AG04450 (cell line): ENCODE measurements around the gene SH3RF3. TPM values are rescaled to one million over a fixed set of nuclear protein-coding genes. Genes with fewer than 3 reads are reported as not detected.

Experiments
- CTCF ChIA-PET: fragments of 300-600, 350-600 bp; formaldehyde crosslinking; extraction: SDS; loops from one replicate; lab custom pipeline; 2022; ENCODE audit warnings: antibody characterized with exemption, inconsistent platforms; lab: Charles Lee
- POLR2A ChIA-PET: fragments of 350-600 bp; formaldehyde crosslinking; extraction: SDS; loops from one replicate; lab custom pipeline; 2021; ENCODE audit warnings: antibody characterized with exemption, inconsistent platforms; lab: Yijun Ruan, JAX
- DNase-seq: peaks from one replicate; pipeline ENCODE4 v3.0.0-alpha.2; 2011; ENCODE audit warnings: low read depth, low spot score
- H3K27ac ChIP-seq: one replicate; pipeline ENCODE4 v1.5.1; 2012; ENCODE audit warnings: low read depth, low read length, control low read depth
- H3K27me3 ChIP-seq: one replicate; pipeline ENCODE4 v1.6.0; 2012; ENCODE audit warnings: low read length; ENCODE audit not compliant: control insufficient read depth, insufficient read depth
- H3K4me3 ChIP-seq: 2 replicates; pipeline ENCODE4 v1.5.1; 2011; ENCODE audit warnings: mild to moderate bottlenecking, low read depth, low read length, control low read depth
- H3K9me3 ChIP-seq: 2 replicates; pipeline ENCODE4 v1.5.1; 2012; ENCODE audit warnings: low read length; ENCODE audit not compliant: control insufficient read depth, insufficient read depth
- CTCF ChIP-seq: IDR thresholded peaks from 2 replicates; pipeline ENCODE4 v1.5.1; 2011; ENCODE audit warnings: low read depth, low read length, control low read depth, inconsistent platforms
- polyA plus RNA-seq: library from polyadenylated mRNA; depleted of rRNA; stranded (reverse); fragments of >200 nt; gene quantifications from 2 replicates; pipeline ENCODE4 v1.2.3, GENCODE V29; 2011

SH3RF3 gene
- polyA plus RNA-seq, 1 experiment, result 5.7 TPM

GRCh38 chr2:109285244-109285651 lies 156.2 kb downstream of the SH3RF3 start:
- DNase-seq, result no peak
- H3K9me3 ChIP-seq, result no peaks in the 10 kb centered on the region
- H3K27ac ChIP-seq, result no peak overlapping the region
- no peak for TF ChIP-seq CTCF
- H3K27me3 ChIP-seq, result no peaks in the 10 kb centered on the region
- ChIA-PET POLR2A (no interaction called here), CTCF (no interaction called here)
- H3K4me3 ChIP-seq, result no peak overlapping the region

GRCh38 chr2:109287413-109287812 lies 158.4 kb downstream of the SH3RF3 start:
- DNase-seq, result no peak
- ChIA-PET POLR2A (no interaction called here), CTCF (no interaction called here)
- Histone ChIP-seq H3K27me3 (no peaks in the 10 kb centered on the region), H3K27ac (no peak overlapping the region), H3K9me3 (no peaks in the 10 kb centered on the region), H3K4me3 (no peak overlapping the region)
- TF ChIP-seq CTCF, result no peak

- CTCF ChIA-PET, result no interaction called here
- no peak for TF ChIP-seq CTCF
- DNase-seq, result no peak
- POLR2A ChIA-PET, result no interaction called here
- H3K9me3 ChIP-seq, result no peaks in the 10 kb centered on the region; the same call in 1 of the 2 replicates
- no peak overlapping the region for H3K27ac ChIP-seq
- H3K4me3 ChIP-seq, result no peak overlapping the region
- H3K27me3 ChIP-seq, result no peaks in the 10 kb centered on the region
Observed at GRCh38 chr2:109287838-109288237, 158.8 kb downstream of the SH3RF3 start.

- POLR2A ChIA-PET, result no interaction called here
Observed at GRCh38 chr2:109288544-109289368, 159.8 kb downstream of the SH3RF3 start.

More at GRCh38 chr2:109288544-109289368, 159.8 kb downstream of the SH3RF3 start:
- no peak overlapping the region for H3K27ac ChIP-seq
- H3K4me3 ChIP-seq, result no peak overlapping the region
- no peak for TF ChIP-seq CTCF
- DNase-seq, result no peak
- no peaks in the 10 kb centered on the region for H3K27me3 ChIP-seq
- CTCF ChIA-PET, result no interaction called here
- H3K9me3 ChIP-seq, result no peaks in the 10 kb centered on the region; the same call in 1 of the 2 replicates
